HG03139 (cell line): Measurements from ENCODE around the gene DLL1.
A peak's percentile ranks its signal among the peaks of the same experiment; 100 is the strongest.

Experiments used
- ATAC-seq: cut with Tn5 transposase; IDR thresholded peaks from one replicate; pipeline ENCODE4 v1.9.1; 2021; ENCODE audit not compliant: unreplicated experiment

DLL1 gene

GRCh38 chr6:170295510-170296422, 4.9 kb upstream of the DLL1 start:
- peak; percentile 45 for ATAC-seq

DNA sequence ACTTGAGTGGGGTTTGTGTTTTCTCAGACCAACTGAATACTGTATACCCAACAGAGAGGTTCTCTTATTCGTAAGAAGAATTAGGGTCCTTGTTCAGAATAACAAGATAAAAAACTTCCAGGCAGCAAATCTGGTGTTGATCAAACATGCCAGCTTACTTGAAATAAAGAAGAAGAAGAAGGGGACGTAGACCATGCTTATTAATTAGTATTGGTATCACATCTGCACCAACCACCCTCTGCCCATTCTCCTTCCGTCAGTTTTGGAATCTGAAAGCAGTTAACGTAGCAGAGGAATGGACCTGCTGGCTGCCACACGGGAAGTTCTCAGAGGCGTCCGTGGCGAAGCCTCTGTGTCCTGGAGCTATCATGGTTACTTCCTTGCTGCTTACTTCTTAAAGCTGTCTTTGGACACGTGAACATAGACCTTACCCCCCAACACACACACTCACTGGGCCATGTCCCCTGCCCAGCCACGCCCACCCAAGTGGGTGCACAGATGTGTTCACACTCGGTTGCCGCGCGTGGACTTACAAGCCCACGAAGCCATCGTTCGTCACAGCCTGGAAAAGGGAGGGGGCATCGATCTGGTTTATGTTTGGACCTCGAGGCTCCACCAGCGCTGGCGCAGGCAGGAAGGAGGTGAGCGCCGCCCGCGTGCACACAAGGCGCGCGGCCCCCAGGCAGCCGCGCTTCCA, 4.1 kb upstream of the DLL1 start:
- ATAC-seq: no peak

GRCh38 chr6:170294298-170294730, 3.4 kb upstream of the DLL1 start:
- ATAC-seq: no peak

DNA sequence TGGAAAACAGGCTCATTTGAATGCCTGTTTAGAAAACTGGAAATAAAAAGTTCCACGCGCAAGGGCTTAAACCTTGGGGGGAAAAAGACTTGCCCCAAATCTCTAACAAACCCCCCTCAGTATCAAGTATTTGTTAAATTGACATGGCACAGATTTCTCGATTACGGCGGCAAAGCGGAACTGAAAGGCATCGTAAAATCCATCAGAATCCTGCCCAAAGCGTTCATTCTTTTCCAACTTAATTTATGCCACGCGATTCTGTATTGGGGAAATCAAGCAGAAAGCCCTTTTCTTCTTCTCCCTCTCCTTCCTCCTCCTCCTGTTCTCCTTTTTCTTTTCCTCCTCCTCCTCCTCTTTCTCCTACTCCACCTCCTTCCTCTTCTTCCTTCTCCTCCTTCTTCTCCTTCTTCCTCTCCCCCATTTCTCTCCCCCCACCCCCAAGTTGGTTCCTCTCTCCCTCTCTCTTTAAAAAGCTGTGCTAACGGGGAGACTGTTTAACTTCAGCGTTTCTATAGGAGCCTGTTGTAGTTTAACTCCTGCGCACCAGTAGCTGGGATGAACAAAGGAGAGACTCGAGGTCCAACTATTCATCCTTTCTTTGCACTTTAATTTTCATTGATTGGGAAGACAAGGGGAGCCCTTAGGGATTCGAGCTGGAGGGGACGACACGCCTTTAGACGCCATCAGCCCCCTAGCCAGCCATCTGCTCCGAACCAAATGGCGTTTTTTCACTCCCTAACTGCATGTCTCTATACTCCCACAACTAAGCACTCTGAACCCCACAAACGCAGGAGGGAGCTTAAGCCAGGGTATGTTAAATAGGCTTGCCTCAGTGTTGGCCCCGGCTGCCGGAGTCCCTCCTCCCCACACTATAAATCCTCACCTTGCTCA, 2.7 kb upstream of the DLL1 start:
- ATAC-seq: no peak

DNA sequence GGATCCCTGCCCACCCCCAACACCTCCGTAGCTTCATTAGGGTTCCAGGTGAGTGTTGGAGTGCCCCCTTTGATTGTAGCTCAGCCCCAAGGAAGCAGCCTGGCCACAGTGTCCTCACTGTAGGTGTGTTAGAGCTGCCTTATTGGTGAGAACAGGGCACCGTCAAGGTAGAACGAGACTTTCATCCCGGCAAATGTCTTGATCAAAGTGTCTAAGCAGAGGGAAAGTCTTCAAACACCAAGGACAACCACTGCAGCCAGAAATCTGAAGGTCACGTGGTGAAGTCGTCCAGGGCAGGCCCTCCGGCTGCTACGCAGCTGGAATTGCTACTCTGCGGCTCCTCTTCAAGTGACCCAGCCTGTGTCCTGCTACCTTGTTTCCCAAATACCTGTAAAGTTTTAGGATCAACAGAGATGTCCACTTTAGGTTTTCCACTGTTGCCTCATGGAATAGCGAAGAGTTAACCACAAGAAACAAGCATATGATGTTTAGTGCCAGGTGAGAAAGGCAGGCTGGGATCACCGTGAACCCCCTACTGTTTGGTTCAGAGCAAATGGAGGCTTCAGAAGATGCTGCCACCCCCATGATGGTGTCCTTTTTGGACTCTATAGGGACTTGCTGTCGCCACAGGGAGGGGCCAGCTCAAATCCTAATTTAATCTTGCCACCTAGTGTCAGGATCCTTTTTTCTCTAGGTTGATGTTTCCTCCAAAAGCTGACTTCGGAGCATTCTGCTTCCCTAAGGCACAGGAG, 1.7 kb upstream of the DLL1 start:
- no peak for ATAC-seq

DNA sequence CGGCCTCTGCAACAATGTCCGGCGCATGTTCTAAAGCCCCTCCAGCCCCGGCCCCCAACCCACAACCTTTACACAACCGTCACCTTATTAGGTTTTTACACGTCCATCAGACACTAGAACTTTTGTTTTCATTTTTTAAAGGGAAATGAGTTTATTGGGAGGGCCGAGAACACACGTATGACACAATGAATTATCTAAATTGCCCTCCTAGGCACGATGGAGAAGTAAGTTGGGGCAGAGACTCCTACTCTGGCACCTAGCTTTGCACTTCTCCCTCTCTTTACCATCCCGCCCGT, 1.2 kb upstream of the DLL1 start:
- ATAC-seq: no peak

DNA sequence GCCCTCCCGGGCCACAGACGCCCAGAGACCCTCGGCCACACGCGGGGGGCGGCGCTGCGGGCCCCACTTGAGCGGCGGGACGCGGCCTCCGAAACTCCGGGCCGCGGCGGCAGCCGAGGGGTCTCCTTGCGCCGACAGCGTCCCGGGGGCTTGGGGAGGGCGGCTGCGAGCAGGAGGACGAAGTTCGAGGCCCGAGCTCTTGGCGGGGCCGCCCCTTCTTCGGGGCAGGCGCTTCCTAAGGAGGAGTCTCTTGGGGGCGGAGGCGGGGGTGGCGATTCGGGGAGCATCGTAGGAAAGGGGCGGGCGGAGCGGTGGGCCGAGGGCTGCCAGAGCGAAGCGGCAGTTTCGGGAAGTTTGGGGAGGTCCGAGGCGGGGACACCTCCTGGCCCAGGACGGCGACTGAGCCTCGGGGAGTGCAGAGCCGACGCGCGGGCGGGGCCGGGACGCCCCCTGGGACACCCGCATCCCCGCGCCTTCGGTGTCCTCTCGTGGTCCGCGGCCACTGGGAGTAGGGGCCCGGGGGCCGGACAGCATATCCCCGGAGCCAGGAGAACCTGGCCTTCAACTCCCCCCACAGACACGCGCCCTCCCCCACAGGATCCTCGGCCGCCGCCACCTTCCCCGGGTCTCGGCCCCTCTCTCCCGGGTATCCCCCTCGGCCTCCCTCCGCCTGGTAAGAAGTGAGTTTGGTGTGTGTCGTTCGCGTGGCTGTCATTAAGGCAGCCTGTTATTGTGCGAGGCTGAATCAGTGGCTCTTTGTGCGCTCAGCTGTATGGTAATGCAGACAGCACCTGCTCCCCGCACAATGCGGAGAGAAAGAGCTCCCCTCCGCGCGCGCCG, 613 bp upstream of the DLL1 start:
- peak; percentile 28 for ATAC-seq

- no peak for ATAC-seq
Observed at GRCh38 chr6:170289951-170290295, 955 bp downstream of the DLL1 start.

GRCh38 chr6:170289180-170289931, 1.5 kb downstream of the DLL1 start:
- no peak for ATAC-seq

DNA sequence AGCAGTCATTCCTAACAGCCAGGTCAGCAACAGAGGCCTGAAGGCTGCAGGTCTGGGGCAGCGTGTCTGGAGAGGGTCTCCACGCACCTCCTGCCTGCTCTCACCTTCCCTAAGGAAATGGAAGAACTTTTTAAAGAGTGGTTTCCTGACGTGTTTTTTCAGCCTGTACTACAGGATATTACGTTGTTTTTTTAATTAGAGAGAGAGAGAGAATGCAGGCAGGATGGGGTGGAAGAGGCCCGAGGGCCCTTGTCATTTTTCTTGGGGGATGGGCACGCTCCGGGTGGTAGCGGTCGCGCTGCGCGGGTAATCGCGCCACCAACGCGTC, 2.1 kb downstream of the DLL1 start:
- ATAC-seq: no peak

DNA sequence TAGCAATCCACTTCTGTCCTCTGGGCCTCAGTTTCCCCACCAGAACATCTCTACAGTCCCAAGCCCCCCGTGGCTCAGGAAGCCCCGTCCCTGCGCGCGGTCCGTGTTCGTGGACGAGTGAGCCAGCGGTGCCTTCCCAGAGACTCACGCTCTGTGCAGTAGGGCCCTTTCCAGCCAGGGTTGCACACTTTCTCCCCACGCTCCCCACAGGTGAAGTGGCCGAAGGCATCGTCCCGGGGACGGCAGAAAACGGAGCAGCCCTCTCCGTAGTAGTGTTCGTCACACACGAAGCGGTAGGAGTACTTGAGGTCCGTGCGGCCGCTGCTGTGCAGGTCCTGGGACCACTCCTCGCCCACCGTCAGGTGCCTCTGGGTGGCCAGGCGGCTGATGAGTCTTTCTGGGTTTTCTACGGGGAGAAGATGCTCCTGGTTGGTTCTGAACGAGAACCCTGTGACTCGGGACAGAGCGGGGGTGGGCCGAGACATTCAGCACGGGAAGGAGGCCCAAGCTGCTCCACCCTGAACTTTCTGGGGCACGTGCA, 2.7 kb downstream of the DLL1 start:
- ATAC-seq: no peak

DNA sequence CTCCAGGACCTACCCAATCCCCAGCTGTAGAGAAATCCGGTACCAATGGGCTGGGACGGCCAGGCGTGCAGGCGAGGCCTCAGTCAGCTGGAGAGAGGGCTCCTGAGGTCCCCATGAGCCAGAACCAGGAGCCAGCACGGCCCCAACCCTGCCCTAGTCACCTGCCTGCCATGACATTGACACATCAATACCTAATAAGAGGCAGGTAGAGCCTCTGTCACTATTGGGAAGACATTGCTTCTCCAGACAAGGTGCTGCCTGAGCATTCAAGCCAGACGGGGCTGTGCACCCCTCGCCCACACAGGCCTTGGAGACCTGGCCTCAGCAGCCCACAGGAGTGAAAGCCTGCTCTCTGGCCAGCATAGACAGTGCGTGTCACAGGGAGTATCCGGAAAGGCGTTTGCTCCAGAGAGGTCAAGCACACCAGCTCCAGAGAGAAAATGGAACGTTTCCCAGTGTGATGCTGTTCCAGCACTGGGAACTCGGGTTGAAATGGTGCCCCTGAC, 3.5 kb downstream of the DLL1 start:
- ATAC-seq: no peak

- no peak for ATAC-seq
Observed at GRCh38 chr6:170286934-170287265, 4.0 kb downstream of the DLL1 start.

GRCh38 chr6:170286246-170286933, 4.5 kb downstream of the DLL1 start:
- ATAC-seq: no peak

GRCh38 chr6:170285482-170285881, 5.4 kb downstream of the DLL1 start:
- no peak for ATAC-seq

- ATAC-seq: no peak
Observed at GRCh38 chr6:170284866-170285469, 5.9 kb downstream of the DLL1 start.

DNA sequence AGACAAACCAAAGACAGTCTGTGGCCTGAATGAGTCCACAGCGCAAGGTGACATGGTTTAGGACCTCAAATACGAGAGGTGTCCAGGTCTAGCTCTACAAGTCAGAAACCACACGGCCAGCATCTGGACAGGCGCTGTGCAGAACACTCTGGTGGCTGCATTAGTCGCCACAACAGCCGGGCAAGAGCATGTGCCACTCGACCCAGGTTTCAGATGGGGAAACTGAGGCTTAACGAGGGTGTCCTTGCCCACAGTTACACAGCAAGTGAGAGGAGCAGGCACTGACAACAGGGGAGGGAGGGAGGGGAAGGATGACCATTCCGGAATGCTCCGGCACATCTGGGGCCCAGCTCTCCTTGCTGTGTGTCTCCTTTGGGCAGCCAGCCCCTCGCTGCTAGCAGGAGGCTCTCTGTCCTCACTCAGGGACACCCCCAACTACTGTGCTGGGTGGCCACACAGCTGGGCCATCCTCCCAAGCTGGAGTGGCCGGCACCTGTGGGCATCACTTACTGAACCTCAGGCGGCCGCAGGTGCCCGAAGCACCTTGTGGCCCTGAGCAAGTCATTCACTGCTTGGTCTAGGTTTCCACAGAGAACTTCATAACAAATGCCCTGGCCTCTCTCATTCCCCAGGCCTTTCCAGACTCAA, 6.6 kb downstream of the DLL1 start:
- no peak for ATAC-seq
